HG02973 (cell line): ENCODE measurements around the gene LRP1B.
A peak's percentile ranks its signal among the peaks of the same experiment; 100 is the strongest.

ENCODE experiments used
- ATAC-seq: cut with Tn5 transposase; IDR thresholded peaks from one replicate; pipeline ENCODE4 v1.9.1; 2021; ENCODE audit warnings: moderate library complexity; ENCODE audit not compliant: unreplicated experiment

The LRP1B gene

GRCh38 chr2:140786585-140786984, 1344.2 kb downstream of the LRP1B start:
- no peak for ATAC-seq

- ATAC-seq = no peak
These were observed 1355.4 kb downstream of the LRP1B start for GRCh38 chr2:140775411-140775810.

DNA sequence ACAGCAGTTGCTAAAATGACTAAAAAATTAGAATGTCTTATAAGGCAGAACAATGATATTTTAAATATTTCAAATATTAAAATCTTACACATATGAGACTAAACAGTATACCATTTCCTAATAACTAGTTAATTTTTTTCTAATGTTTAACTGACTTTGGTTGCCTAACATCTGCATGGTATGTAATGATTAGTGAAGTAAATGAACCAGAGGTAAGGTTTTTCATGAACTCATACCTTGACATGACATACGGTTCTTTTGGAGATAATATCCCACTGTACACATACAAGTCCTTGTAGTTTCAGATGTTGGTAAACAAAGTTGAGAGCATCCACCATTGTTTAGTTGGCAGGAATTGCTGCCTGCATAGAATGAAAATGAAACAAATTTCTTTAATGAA, 1360.2 kb downstream of the LRP1B start:
- no peak for ATAC-seq

- no peak for ATAC-seq
These were observed 1369.0 kb downstream of the LRP1B start for GRCh38 chr2:140761807-140762206.

DNA sequence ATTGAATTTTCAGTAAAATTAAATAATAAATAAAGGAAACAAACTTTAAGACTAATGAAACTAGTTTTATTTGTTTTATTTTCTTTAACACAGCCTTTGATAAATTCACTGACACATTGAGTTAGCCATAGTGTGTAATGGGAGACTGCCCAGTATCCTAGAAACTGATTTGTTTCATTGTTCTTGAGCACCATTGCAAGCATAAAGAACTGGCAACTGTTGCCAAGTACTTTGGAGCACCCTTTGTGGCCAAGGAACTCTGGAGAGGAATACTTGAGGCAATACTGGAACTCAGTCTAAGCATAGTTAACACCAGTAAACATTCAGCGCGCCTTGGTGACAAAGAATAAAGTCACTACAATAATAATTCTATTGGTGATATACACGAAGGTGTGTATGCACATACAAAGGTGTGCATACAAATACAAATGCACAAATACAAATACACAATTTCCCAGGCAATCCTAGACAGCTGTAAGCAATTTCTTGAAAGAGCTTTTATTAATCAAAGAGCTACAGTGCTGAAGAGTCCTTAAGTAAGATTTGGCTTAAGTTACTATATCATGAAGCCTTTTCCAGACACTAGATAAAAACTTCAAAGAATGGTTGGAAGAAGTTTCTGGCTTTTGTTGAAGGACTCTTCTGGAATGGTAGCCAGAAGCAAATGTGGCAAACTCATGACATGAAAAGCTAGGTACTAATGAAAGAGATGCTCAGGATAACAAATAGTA, 1371.2 kb downstream of the LRP1B start:
- no peak for ATAC-seq

DNA sequence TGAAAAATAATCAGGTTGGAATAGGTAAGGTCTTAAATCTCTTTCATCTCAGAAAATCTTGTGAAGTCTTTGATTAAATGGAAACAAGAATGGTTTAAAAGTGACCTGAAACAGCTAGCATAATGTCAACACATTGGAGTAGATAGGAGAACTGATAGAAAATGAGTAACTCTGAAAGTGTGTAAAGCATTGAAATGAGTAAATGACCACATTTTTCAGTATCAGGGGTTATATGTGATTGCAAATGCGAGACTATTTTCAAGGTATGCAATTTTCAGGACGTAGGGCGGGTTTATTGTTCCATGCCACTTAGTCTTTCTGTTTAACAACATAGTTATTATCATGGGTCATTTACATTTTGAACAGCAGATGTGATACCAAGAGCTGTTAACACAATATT, 1383.2 kb downstream of the LRP1B start:
- ATAC-seq = peak; percentile 95

DNA sequence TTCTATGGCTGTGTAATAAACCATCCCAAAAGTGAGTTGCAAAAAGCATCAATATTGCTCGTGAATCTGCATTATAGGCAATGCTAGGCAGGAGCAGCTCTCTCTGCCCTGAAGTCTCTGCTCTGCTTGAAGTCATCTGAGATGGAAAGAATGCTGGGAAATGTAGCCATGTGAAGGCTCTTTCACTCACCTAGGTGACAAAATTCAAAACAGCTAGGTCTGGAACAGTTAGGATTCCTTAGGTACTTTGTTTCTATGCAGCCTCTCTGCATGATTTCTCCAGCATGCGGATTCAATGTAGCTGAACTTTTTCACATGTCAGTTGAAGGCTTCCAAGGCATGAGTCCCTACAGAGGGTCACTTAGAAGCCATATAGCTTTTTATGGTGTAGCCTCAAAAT, 1383.7 kb downstream of the LRP1B start:
- ATAC-seq = no peak

- no peak for ATAC-seq
These were observed 1386.4 kb downstream of the LRP1B start for GRCh38 chr2:140744379-140744778.

DNA sequence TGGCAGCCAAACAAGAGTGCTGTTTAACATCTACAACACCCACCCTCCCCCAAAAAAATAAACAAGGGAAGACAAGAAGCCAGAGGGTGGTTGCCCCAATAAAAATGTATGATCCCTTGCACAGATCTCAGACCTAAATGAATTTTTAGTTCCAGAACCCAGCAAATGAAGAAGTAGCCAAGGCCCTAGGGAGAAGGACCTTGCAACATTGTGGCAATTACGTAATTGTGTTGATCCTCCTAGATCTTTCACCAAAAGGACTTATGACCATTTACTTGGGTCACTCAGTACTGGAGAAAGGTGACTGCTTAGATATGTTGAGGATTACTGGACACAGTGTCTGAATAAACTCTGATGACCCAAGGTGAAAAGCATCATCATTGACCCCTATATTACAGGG, 1393.8 kb downstream of the LRP1B start:
- ATAC-seq = no peak

- no peak for ATAC-seq
These were observed 1395.8 kb downstream of the LRP1B start for GRCh38 chr2:140734992-140735391.

- ATAC-seq = no peak
These were observed 1411.8 kb downstream of the LRP1B start for GRCh38 chr2:140718999-140719398.

DNA sequence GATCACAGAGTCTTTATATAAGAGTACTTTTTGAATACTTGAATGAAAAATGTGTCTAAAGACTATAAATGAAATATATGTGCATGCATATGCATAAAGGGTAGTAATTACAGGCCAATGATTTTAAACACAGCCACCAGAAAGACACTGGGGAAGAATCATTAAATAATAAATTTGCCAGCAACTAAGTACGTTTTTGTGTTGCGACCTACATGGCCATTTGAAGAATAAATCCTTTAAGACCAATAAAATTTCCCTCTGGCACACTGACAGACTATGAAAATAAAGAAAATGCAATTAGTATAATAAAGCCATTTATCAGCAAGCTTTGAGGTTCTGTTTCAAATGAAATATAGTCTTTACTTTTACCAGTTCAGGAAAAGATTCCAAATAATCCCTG, 1413.3 kb downstream of the LRP1B start:
- ATAC-seq = no peak

DNA sequence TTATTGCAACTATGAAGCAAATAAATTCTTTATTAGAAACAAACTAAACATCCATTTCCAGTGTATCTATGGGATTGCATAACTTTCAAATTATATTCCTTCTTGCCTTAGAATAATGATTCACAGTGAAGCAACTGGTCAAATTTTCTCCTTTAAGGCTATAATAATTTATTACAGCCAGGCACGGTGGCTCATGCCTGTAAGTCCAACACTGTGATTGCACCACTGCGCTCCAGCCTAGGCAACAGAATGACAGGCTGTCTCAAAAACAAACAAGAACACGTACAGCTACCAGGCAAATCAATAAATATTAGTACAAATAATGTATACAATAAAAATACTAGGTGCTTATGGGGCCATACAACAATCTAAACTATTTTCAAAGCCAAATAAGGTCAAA, 1416.2 kb downstream of the LRP1B start:
- no peak for ATAC-seq

DNA sequence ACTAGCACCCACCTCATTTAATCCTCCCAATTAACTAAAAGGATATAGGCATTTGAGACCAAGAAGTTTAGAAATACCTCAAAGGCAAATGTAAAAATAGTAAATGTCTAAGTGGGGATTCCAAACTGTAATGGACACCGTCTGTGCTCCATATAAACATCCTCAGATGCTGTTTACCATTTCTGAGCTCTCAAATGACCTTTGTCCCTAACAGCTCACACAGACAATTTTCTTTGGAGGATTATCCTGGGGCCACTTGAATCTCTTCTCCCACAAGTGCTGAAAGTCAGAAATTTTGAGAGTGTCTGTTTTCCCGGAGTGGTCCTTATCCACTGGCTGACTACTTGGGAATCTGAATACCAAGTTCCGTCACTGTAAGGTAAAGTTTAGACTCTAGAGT, 1418.9 kb downstream of the LRP1B start:
- no peak for ATAC-seq

DNA sequence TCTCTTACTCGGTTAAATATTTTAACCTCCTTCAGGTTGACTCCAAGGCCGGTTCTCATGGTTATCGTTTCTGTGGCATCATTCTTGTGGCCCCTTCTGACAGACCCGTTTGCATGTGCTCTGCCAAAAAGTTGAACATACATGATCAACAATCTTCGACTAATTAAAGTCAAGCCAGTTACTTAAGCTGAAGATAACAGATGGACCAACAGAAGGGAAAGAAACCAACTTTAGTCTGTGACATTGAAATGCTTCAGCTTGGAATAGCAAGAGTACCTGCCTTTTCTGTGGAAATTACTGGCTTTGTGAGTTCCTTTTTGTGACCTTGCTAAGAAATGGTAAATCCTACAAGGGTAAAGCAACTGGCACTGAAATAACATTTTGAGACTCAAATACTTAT, 1429.1 kb downstream of the LRP1B start:
- ATAC-seq = no peak

- ATAC-seq = no peak
These were observed 1432.2 kb downstream of the LRP1B start for GRCh38 chr2:140698636-140699035.

GRCh38 chr2:140696449-140696848, 1434.4 kb downstream of the LRP1B start:
- no peak for ATAC-seq

DNA sequence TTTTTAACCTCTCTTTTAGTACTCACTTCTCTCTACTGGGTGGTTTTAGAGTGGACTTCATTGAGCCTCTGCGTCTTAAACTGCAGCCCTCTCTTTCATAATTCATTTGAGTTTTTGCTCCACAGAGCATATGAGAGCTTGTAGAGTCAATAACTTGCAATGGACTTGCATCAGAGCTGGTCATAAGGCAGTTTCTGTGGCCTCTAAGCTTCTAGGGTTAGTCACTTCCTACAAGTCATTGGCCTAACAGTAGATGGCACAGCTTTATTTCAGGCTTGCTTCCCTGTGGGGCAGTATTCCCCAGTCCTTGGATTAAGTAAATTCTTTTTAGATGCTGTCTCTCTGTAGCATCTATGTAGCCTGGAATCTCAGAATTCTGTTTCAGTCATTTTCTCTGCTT, 1435.7 kb downstream of the LRP1B start:
- no peak for ATAC-seq

DNA sequence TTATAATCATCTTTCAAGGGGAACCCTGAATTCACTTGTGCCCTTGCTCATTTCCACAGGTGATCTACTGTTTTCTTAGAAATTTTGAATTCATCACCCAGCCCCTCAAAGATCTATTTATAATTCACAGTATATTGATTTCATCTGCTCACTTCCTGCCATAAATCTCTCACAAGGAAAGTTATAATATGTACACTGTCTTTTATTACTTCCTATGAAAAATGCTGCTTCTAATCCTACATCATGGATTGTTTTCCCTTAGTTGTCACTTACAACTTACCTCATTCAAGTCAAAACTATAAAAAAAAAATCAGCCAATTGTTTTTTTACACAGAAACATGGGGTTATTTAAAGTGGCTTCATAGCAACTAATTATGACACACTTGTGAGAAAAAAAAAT, 1443.0 kb downstream of the LRP1B start:
- ATAC-seq = no peak

DNA sequence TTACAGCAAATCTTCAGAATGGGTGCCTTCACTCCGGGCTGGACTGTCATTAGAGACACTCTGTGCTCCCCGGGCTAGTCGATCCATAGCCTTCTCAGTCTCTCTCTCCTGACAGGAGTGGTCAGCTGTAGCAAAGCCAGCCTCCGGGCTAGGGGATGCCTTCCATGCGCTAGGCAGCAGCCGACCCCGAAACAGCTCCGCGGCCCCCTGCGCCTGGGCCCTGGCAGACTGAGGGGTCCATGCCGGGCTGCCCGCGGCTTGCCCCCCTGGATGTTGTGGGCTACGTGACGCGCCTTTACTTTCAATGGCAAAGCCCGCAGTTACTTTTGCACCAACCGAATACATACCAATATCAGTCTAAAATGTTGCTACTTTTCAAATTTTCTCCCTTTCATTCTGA, 1447.2 kb downstream of the LRP1B start:
- no peak for ATAC-seq

DNA sequence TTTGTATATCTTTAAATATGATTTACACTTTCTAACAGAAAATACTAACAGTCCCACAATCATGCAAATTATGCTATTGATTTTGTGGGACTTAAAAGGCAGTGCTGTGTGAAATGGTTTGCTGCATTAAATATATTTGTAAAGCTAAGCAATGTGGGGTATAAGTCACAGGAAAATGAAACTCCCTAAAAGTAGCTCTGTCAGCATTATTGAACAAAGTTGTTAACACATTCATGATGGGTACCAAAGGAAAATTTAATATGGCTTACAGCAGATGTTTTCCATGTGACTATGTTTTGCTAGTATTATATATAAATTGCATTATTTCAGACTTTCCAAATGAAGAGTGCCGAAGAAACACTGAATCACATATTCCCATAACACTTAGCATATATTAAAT, 1450.0 kb downstream of the LRP1B start:
- ATAC-seq = no peak

DNA sequence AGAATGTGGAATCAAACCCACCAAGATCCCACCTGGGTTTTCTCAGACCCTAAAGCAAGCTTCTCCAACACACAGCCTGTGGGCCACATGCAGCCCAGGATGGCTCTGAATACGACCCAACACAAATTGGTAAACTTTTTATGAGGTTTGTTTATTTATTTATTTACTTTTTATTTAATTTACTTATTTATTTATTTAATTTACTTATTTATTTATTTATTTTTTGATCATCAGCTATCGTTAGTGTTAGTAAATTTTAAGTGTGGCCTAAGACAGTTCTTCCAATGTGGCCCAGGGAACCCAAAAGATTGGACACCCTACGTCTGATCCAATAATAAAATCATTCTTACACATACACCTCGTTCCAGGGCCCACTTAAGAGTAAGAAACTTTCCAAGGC, 1451.1 kb downstream of the LRP1B start:
- no peak for ATAC-seq

GRCh38 chr2:140669911-140670310, 1460.9 kb downstream of the LRP1B start:
- no peak for ATAC-seq
